Naive thymus-derived CD4-positive, alpha-beta T cell (primary cell): Measurements from ENCODE around the gene ATP11A. TPM values are rescaled to one million over a fixed set of nuclear protein-coding genes. Genes with fewer than 3 reads are reported as not detected.

Experiments used
- ATAC-seq: fragments of 150-1000 bp; cut with Tn5 transposase; 2 replicates; pipeline ENCODE4 v1.10.0; 2021; ENCODE audit warnings: mild to moderate bottlenecking, moderate library complexity
- CTCF ChIA-PET: fragments of 350-600 bp; sonication (Branson Sonifier 250); formaldehyde crosslinking; loops from one replicate; lab custom pipeline; 2021; ENCODE audit warnings: antibody characterized with exemption; lab: Charles Lee
- POLR2A ChIA-PET: fragments of 350-600 bp; sonication (Branson Sonifier 250); formaldehyde crosslinking; loops from one replicate; lab custom pipeline; 2021; ENCODE audit warnings: antibody characterized with exemption, inconsistent platforms; lab: Charles Lee
- DNase-seq, 9 donors: peaks; one replicate each; pipeline versions ENCODE4 v3.0.0 to v3.0.0-alpha.2; 2020 to 2022; ENCODE audit warnings: mixed read lengths in 1 of 9
- H3K27ac ChIP-seq: one replicate; pipeline ENCODE4 v1.7.0; 2013; ENCODE audit warnings: mild to moderate bottlenecking, low read depth, low read length, moderate library complexity
- H3K27me3 ChIP-seq, 2 donors: one replicate each; pipeline ENCODE4 v1.7.0; 2013; ENCODE audit warnings: low read length in 2 of 2, mild to moderate bottlenecking in 2 of 2, moderate library complexity in 2 of 2; ENCODE audit not compliant: control insufficient read depth in 2 of 2, insufficient read depth in 2 of 2
- H3K36me3 ChIP-seq, 3 experiments: 1 replicate in 2 of 3; 2 replicates in 1 of 3; pipeline ENCODE4 v1.7.0; 2013; ENCODE audit warnings: low read length in 3 of 3, mild to moderate bottlenecking in 3 of 3, moderate library complexity in 1 of 3; ENCODE audit not compliant: insufficient read depth in 3 of 3, control insufficient read depth in 2 of 3
- H3K4me1 ChIP-seq, 2 donors: one replicate each; pipeline ENCODE4 v1.7.0; 2013; ENCODE audit warnings: low read length in 2 of 2, mild to moderate bottlenecking in 2 of 2, moderate library complexity in 1 of 2; ENCODE audit not compliant: control insufficient read depth in 2 of 2, insufficient read depth in 2 of 2
- H3K4me3 ChIP-seq: 2 replicates; pipeline ENCODE4 v1.7.0; 2013; ENCODE audit warnings: mild to moderate bottlenecking, low read length
- H3K9me3 ChIP-seq, 3 experiments: 1 replicate in 2 of 3; 2 replicates in 1 of 3; pipeline ENCODE4 v1.7.0; 2013; ENCODE audit warnings: low read length in 3 of 3; ENCODE audit not compliant: control insufficient read depth in 2 of 3
- H3K27ac Mint-ChIP-seq, 9 donors: one replicate each; pipeline ENCODE4 v1.8.0; 2020 to 2022; ENCODE audit warnings: mixed read lengths in 9 of 9, mild to moderate bottlenecking in 8 of 9, moderate library complexity in 5 of 9, inconsistent platforms in 2 of 9
- H3K27me3 Mint-ChIP-seq, 5 donors: one replicate each; pipeline ENCODE4 v1.8.0; 2021 to 2022; ENCODE audit warnings: mixed read lengths in 5 of 5, mild to moderate bottlenecking in 1 of 5
- H3K36me3 Mint-ChIP-seq, 5 donors: one replicate each; pipeline ENCODE4 v1.8.0; 2020 to 2022; ENCODE audit warnings: mixed read lengths in 5 of 5, mild to moderate bottlenecking in 3 of 5, inconsistent platforms in 1 of 5
- H3K4me1 Mint-ChIP-seq, 7 donors: one replicate each; pipeline ENCODE4 v1.8.0; 2020 to 2022; ENCODE audit warnings: mixed read lengths in 7 of 7, mild to moderate bottlenecking in 3 of 7, inconsistent platforms in 1 of 7
- H3K4me3 Mint-ChIP-seq, 10 donors: one replicate each; pipeline ENCODE4 v1.8.0; 2020 to 2022; ENCODE audit warnings: mild to moderate bottlenecking in 10 of 10, mixed read lengths in 10 of 10, moderate library complexity in 6 of 10, inconsistent platforms in 2 of 10
- H3K9me3 Mint-ChIP-seq, 11 donors: one replicate each; pipeline ENCODE4 v1.8.0; 2020 to 2022; ENCODE audit warnings: mixed read lengths in 11 of 11, mild to moderate bottlenecking in 4 of 11, inconsistent platforms in 1 of 11, moderate library complexity in 1 of 11
- intact Hi-C, 2 donors: fragments of 100-400 bp; cut with micrococcal nuclease; formaldehyde crosslinking; loops; one replicate each; pipeline ENCODE4 v1.15.1; 2023
- polyA plus RNA-seq, 2 donors: library from polyadenylated mRNA; unstranded; fragments of 300-500 nt; fragmentation: Illumina TruSeq; gene quantifications; one replicate each; pipeline ENCODE4 v1.2.3, GENCODE V29; 2021
- total RNA-seq, 6 experiments: library from RNA in 5 of 6; stranded (reverse) in 5 of 6; gene quantifications; 1 replicate in 5 of 6; 2 replicates in 1 of 6; pipeline ENCODE4 v1.2.3 and lab custom pipeline; 2021 to 2026

ATP11A gene
- total and polyA plus RNA-seq, 7 experiments from 2014 or later: 4.3 to 111 (median 58.5) TPM

- Mint-ChIP-seq H3K36me3 (no peaks in the 10 kb centered on the region), H3K27me3 (peaks cover 0 to 32% (median 0%) of the 10 kb centered on the region in 5 donors), H3K27ac (no peak overlapping the region), H3K4me1 (peaks cover 5 to 14% (median 7%) of the 10 kb centered on the region in 7 donors), H3K4me3 (peak overlapping the region in 2 of 10 donors; percentile 61 to 71), H3K9me3 (no peaks in the 10 kb centered on the region)
- Histone ChIP-seq H3K9me3 (no peaks in the 10 kb centered on the region), H3K36me3 (no peaks in the 10 kb centered on the region), H3K4me3 (peak overlapping the region; percentile 24), H3K27me3 (peaks cover 0 to 6% of the 10 kb centered on the region in 2 donors), H3K27ac (no peak overlapping the region), H3K4me1 (peaks cover 0 to 14% of the 10 kb centered on the region in 2 donors)
- ChIA-PET POLR2A (no interaction called here), CTCF (interaction anchor here (0.6 kb wide), 1 partner anchor 1444 kb away, joined by 4 read pairs; no protein-coding TSS in a partner anchor)
- intact Hi-C loops: no loop called here
- DNase-seq (peak in 2 of 9 donors; percentile 17 to 29), ATAC-seq (no peak)
These were observed 204.5 kb downstream of the ATP11A start for GRCh38 chr13:112894423-112894672.

- Mint-ChIP-seq H3K27ac (no peak overlapping the region), H3K36me3 (no peaks in the 10 kb centered on the region), H3K4me3 (peak overlapping the region in 8 of 10 donors; percentile 29 to 76 (median 44)), H3K4me1 (peaks cover 5 to 14% (median 7%) of the 10 kb centered on the region in 7 donors), H3K27me3 (peaks cover 0 to 32% (median 0%) of the 10 kb centered on the region in 5 donors), H3K9me3 (no peaks in the 10 kb centered on the region)
- ChIA-PET CTCF (interaction anchor here (0.6 kb wide), 1 partner anchor 1443 kb away, joined by 4 read pairs; no protein-coding TSS in a partner anchor), POLR2A (no interaction called here)
- Histone ChIP-seq H3K9me3 (no peaks in the 10 kb centered on the region), H3K27ac (no peak overlapping the region), H3K4me3 (peak overlapping the region; percentile 24), H3K4me1 (peaks cover 0 to 14% of the 10 kb centered on the region in 2 donors), H3K36me3 (no peaks in the 10 kb centered on the region), H3K27me3 (peaks cover 0 to 6% of the 10 kb centered on the region in 2 donors)
- intact Hi-C loops: no loop called here
- no peak for DNase-seq
- ATAC-seq: no peak
These were observed 205.0 kb downstream of the ATP11A start for GRCh38 chr13:112894673-112895481.

- no peak for ATAC-seq
- H3K4me3 Mint-ChIP-seq: peak overlapping the region in 7 of 10 donors; percentile 6 to 71 (median 36)
- POLR2A ChIA-PET: no interaction called here
These were observed 206.0 kb downstream of the ATP11A start for GRCh38 chr13:112895521-112896465.

GRCh38 chr13:112896736-112897602 lies 207.1 kb downstream of the ATP11A start:
- Mint-ChIP-seq H3K27me3 (peaks cover 0 to 32% (median 0%) of the 10 kb centered on the region in 5 donors), H3K4me1 (peaks cover 5 to 11% (median 7%) of the 10 kb centered on the region in 7 donors), H3K36me3 (no peaks in the 10 kb centered on the region), H3K4me3 (no peak overlapping the region), H3K9me3 (no peaks in the 10 kb centered on the region), H3K27ac (no peak overlapping the region)
- POLR2A ChIA-PET: no interaction called here
- CTCF ChIA-PET: no interaction called here
- DNase-seq (no peak), ATAC-seq (no peak)
- H3K4me3 ChIP-seq: no peak overlapping the region
- H3K27me3 ChIP-seq: peaks cover 0 to 6% of the 10 kb centered on the region in 2 donors
- H3K9me3 ChIP-seq: no peaks in the 10 kb centered on the region
- H3K4me1 ChIP-seq: peaks cover 0 to 14% of the 10 kb centered on the region in 2 donors
- H3K27ac ChIP-seq: no peak overlapping the region
- intact Hi-C loops: no loop called here
- H3K36me3 ChIP-seq: no peaks in the 10 kb centered on the region

More at GRCh38 chr13:112895521-112896465, 206.0 kb downstream of the ATP11A start:
- Mint-ChIP-seq H3K27me3 (peaks cover 0 to 32% (median 0%) of the 10 kb centered on the region in 5 donors), H3K9me3 (no peaks in the 10 kb centered on the region), H3K27ac (peak overlapping the region in 1 of 9 donors; percentile 43), H3K36me3 (no peaks in the 10 kb centered on the region), H3K4me1 (peaks cover 5 to 11% (median 7%) of the 10 kb centered on the region in 7 donors)
- H3K36me3 ChIP-seq: no peaks in the 10 kb centered on the region
- DNase-seq: no peak
- H3K4me3 ChIP-seq: no peak overlapping the region
- H3K27me3 ChIP-seq: peaks cover 0 to 6% of the 10 kb centered on the region in 2 donors
- intact Hi-C loops: no loop called here
- peaks cover 0 to 14% of the 10 kb centered on the region in 2 donors for H3K4me1 ChIP-seq
- H3K27ac ChIP-seq: no peak overlapping the region
- CTCF ChIA-PET: no interaction called here
- H3K9me3 ChIP-seq: no peaks in the 10 kb centered on the region

- Histone ChIP-seq H3K27me3 (peaks cover 0 to 6% of the 10 kb centered on the region in 2 donors), H3K4me1 (peaks cover 0 to 13% of the 10 kb centered on the region in 2 donors), H3K4me3 (no peak overlapping the region), H3K27ac (no peak overlapping the region), H3K36me3 (no peaks in the 10 kb centered on the region), H3K9me3 (no peaks in the 10 kb centered on the region)
- ATAC-seq (no peak), DNase-seq (no peak)
- Mint-ChIP-seq H3K9me3 (no peaks in the 10 kb centered on the region), H3K4me3 (no peak overlapping the region), H3K27ac (no peak overlapping the region), H3K27me3 (peaks cover 0 to 28% (median 0%) of the 10 kb centered on the region in 5 donors), H3K4me1 (peaks cover 5 to 11% (median 7%) of the 10 kb centered on the region in 7 donors), H3K36me3 (no peaks in the 10 kb centered on the region)
- POLR2A ChIA-PET: no interaction called here
- intact Hi-C loops: no loop called here
- CTCF ChIA-PET: interaction anchor here (0.6 kb wide), 1 partner anchor 345 kb away, joined by 3 read pairs; no protein-coding TSS in a partner anchor
These were observed 207.7 kb downstream of the ATP11A start for GRCh38 chr13:112897603-112897955.
